ENCODE measurements around the gene LENG1. TPM values are rescaled to one million over a fixed set of nuclear protein-coding genes. Genes with fewer than 3 reads are reported as not detected.

The LENG1 gene
- total RNA-seq, 6 experiments from 2014 or later = 1.2 to 3.5 (median 3.2) TPM

GRCh38 chr19:54190503-54191010, 31.0 kb upstream of the LENG1 start:
- intact Hi-C loops (cut with DNase I) = no loop called here
- ATAC-seq = peak; percentile 67 to 78 (median 72)
- peaks cover 0 to 25% (median 12%) of the 10 kb centered on the region in 4 donors for H3K36me3 ChIP-seq
- peak; percentile 100 for DNase-seq
- peaks cover 0 to 10% (median 3%) of the 10 kb centered on the region in 4 donors for H3K4me1 ChIP-seq
- WGBS (ENCODE audit: insufficient coverage, low coverage, low lambda C conversion rate, missing lambda C conversion rate) = 0% methylated on average over 4 of the region's 56 CpGs
- H3K27ac ChIP-seq = peak overlapping the region; percentile 96 to 97 (median 96)
- TF ChIP-seq POLR2A (IDR thresholded peaks at IDR 0.05) (no peak), CTCF (IDR thresholded peaks at IDR 0.05) (no peak)
- H3K9me3 ChIP-seq = no peaks in the 10 kb centered on the region
- H3K4me3 ChIP-seq = peak overlapping the region; percentile 89 to 91 (median 90)
- H3K27me3 ChIP-seq = no peaks in the 10 kb centered on the region

- TF ChIP-seq CTCF (IDR thresholded peaks at IDR 0.05) = no peak
- TF ChIP-seq POLR2A (IDR thresholded peaks at IDR 0.05) = peak; percentile 76
- H3K36me3 ChIP-seq = peaks cover 0 to 25% (median 12%) of the 10 kb centered on the region in 4 donors
- 0% methylated on average over 15 of the region's 65 CpGs for WGBS (ENCODE audit: insufficient coverage, low coverage, low lambda C conversion rate, missing lambda C conversion rate)
Measured at GRCh38 chr19:54189735-54190502, 30.4 kb upstream of the LENG1 start.

GRCh38 chr19:54189145-54189734, 29.7 kb upstream of the LENG1 start, which contains the start of gene MBOAT7:
Gene MBOAT7 (minus strand): TSS chr19:54189580. CDS start chr19:54188508, 1,072 bp downstream.
- peaks cover 0 to 10% (median 3%) of the 10 kb centered on the region in 4 donors for H3K4me1 ChIP-seq
- DNase-seq = no peak

More at GRCh38 chr19:54189735-54190502, 30.4 kb upstream of the LENG1 start:
- intact Hi-C loops (cut with DNase I) = no loop called here
- H3K9me3 ChIP-seq = no peaks in the 10 kb centered on the region
- H3K27me3 ChIP-seq = no peaks in the 10 kb centered on the region
- peak overlapping the region; percentile 89 to 91 (median 90) for H3K4me3 ChIP-seq
- DNase-seq (peak; percentile 100), ATAC-seq (peak; percentile 72 to 83 (median 76))
- peaks cover 0 to 10% (median 3%) of the 10 kb centered on the region in 4 donors for H3K4me1 ChIP-seq
- peak overlapping the region; percentile 96 to 97 (median 96) for H3K27ac ChIP-seq

More at GRCh38 chr19:54189145-54189734, 29.7 kb upstream of the LENG1 start, which contains the start of gene MBOAT7:
- no peaks in the 10 kb centered on the region for H3K9me3 ChIP-seq
- H3K4me3 ChIP-seq = peak within 1 kb of the TSS; percentile 89 to 91 (median 90)
- peaks cover 0 to 19% (median 10%) of the 10 kb centered on the region in 4 donors for H3K36me3 ChIP-seq
- H3K27me3 ChIP-seq = no peaks in the 10 kb centered on the region
- H3K27ac ChIP-seq = peak within 1 kb of the TSS; percentile 96 to 97 (median 96)
- WGBS (ENCODE audit: insufficient coverage, low coverage, low lambda C conversion rate, missing lambda C conversion rate) = 0% methylated on average over 34 of the region's 64 CpGs
- TF ChIP-seq POLR2A (IDR thresholded peaks at IDR 0.05) (peak; percentile 72), CTCF (IDR thresholded peaks at IDR 0.05) (peak; percentile 15 to 50 (median 32))
- ATAC-seq = peak; percentile 0 to 61 (median 24)
- intact Hi-C loops (cut with DNase I) = no loop called here
